ENCODE data around the gene TMEM170A. TPM values are rescaled to one million over a fixed set of nuclear protein-coding genes. Genes with fewer than 3 reads are reported as not detected.

The TMEM170A gene
- total RNA-seq, 1 experiment from 2014 or later: 34.5 TPM

- no peak for DNase-seq (ENCODE audit: low read depth, low spot score)
- no peak overlapping the region for H3K4me2 ChIP-seq (ENCODE audit: low read length)
- no peaks in the 10 kb centered on the region for H3K9me3 ChIP-seq (ENCODE audit: control insufficient read depth in 1 of 2, insufficient read depth in 1 of 2, low read depth in 1 of 2, low read length in 2 of 2)
- no peak for ATAC-seq
- ChIA-PET CTCF (interaction anchor here (0.7 to 1.7 kb wide), 5 partner anchors 12 to 290 kb away, joined by 3 to 8 read pairs (median 3); no protein-coding TSS in a partner anchor), POLR2A (no interaction called here), RAD21 (ENCODE audit: low non-redundant PET in 1 of 2, low total read pairs in 2 of 2, uncharacterized antibody in 2 of 2, unreplicated experiment in 2 of 2) (no interaction called here)
- intact Hi-C loops (cut with micrococcal nuclease): loop anchor here (1.0 to 5.0 kb wide), 3 partner anchors 44 to 292 kb away; partner anchors contain the start of gene ADAT1
- no peaks in the 10 kb centered on the region for H3K79me2 ChIP-seq (ENCODE audit: insufficient read depth, low read length)
- H3K9ac ChIP-seq (ENCODE audit: low read length): no peak overlapping the region
- no peak overlapping the region for H2AFZ ChIP-seq (ENCODE audit: low read depth, low read length, poor library complexity, severe bottlenecking)
- no peaks in the 10 kb centered on the region for H3K27me3 ChIP-seq (ENCODE audit: insufficient read depth, low read length)
- H4K20me1 ChIP-seq (ENCODE audit: insufficient read depth): no peaks in the 10 kb centered on the region
- TSS peak; percentile 41 for BruUV-seq (replicated peaks)
- no peak for TF ChIP-seq REST (IDR thresholded peaks at IDR 0.05; ENCODE audit: low read depth)
- no peak for TF ChIP-seq RAD21 (IDR thresholded peaks at IDR 0.05; ENCODE audit: low read depth)
- TF ChIP-seq CBX3 (IDR thresholded peaks at IDR 0.05; ENCODE audit: low read depth): no peak
- no peak for TF ChIP-seq CEBPB (IDR thresholded peaks at IDR 0.05; ENCODE audit: low read depth)
- TF ChIP-seq EGR1 (IDR thresholded peaks at IDR 0.05; ENCODE audit: low read depth): no peak
- TF ChIP-seq TCF7L2 (IDR thresholded peaks at IDR 0.05; ENCODE audit: borderline replicate concordance, extremely low read depth, insufficient read depth, insufficient read length): no peak
- peaks cover 3 to 21% of the 10 kb centered on the region in 2 experiments; a peak in 2 of 4 replicates for H3K4me1 ChIP-seq (ENCODE audit: control insufficient read depth in 1 of 2, insufficient read depth in 2 of 2, low read length in 2 of 2)
- no peak overlapping the region for H3K4me3 ChIP-seq (replicated peaks in 1 of 2; ENCODE audit: low read depth in 1 of 2, low read length in 2 of 2)
- no peak overlapping the region for H3K27ac ChIP-seq (ENCODE audit: low read depth, low read length)
- no peaks in the 10 kb centered on the region for H3K36me3 ChIP-seq (ENCODE audit: control insufficient read depth in 1 of 2, insufficient read depth in 2 of 2, low read length in 2 of 2)
- H3K9me2 ChIP-seq (ENCODE audit: insufficient read depth): no peaks in the 10 kb centered on the region
Measured at GRCh38 chr16:75472908-75473877, 8.7 kb upstream of the TMEM170A start.

Data from HCT116 (cell line).